HG03575 (cell line): ENCODE results near the gene PSAT1.

Source experiments
- ATAC-seq: cut with Tn5 transposase; IDR thresholded peaks from one replicate; pipeline ENCODE4 v1.9.1; 2021; ENCODE audit not compliant: unreplicated experiment, insufficient number of reproducible peaks, low FRiP score; ENCODE audit errors: extremely low read depth

Gene PSAT1

DNA sequence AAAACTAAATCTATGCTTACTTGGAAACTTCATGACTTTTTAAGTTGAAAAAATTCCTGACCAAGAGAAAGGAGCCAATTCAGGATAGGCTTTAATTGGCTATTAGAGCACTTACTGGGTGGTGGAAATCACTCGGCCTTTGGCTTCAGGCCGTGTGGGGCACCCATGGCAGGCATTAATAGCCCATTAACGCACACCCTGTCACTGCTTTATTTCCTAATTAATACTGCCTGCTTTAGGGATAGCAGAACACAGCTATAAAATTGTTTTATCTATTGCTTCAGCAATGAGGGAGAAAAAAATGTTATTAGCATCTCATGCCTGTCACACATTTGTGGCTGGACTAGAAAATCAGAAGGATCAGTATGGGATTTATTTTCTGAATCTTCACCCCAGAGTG, 58.1 kb downstream of the PSAT1 start:
- ATAC-seq: no peak

GRCh38 chr9:78356634-78357033, 59.7 kb downstream of the PSAT1 start:
- no peak for ATAC-seq

GRCh38 chr9:78357165-78357873, 60.4 kb downstream of the PSAT1 start:
- ATAC-seq: no peak

DNA sequence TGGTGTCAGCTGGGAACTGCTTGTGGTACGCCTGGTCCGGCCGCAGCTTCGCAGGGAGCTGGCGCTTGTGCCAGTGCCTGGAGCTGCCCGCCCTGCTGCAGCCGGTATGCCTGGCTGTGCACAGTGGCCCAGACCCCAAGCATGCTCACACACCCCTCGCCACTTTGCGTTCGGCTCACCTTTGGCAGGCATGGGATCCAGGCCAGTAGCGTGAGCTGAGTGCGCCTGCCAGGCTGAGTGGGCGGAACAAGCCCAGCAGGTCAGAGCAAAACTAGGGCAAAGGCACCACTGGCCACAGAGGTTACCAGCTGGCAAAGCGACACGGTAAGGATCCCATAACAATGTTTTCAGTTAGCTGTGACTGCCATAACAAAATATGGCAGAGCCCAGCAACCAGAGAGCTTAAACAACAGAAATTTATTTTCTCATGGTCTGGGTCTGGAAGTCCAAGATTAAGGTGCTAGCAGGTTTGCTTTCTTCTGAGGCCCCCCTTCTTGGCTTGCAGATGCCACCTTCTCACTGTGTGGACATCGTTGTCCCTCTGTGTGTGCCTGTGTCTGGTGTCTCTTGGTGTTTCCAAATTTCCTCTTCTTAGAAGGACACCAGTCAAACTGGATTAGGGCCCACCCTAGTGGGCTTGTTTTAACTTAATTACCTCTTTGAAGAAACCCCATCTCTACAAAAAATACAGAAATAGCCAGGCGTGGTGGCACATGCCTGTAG, 61.6 kb downstream of the PSAT1 start:
- no peak for ATAC-seq

GRCh38 chr9:78363221-78363620, 66.3 kb downstream of the PSAT1 start:
- ATAC-seq: no peak

GRCh38 chr9:78365748-78366697, 69.1 kb downstream of the PSAT1 start:
- ATAC-seq: no peak

- no peak for ATAC-seq
Measured at GRCh38 chr9:78366827-78367226, 69.9 kb downstream of the PSAT1 start.

GRCh38 chr9:78368236-78368635, 71.3 kb downstream of the PSAT1 start:
- ATAC-seq: no peak

GRCh38 chr9:78369639-78370219, 72.8 kb downstream of the PSAT1 start:
- no peak for ATAC-seq

- ATAC-seq: no peak
Measured at GRCh38 chr9:78370991-78371390, 74.1 kb downstream of the PSAT1 start.

DNA sequence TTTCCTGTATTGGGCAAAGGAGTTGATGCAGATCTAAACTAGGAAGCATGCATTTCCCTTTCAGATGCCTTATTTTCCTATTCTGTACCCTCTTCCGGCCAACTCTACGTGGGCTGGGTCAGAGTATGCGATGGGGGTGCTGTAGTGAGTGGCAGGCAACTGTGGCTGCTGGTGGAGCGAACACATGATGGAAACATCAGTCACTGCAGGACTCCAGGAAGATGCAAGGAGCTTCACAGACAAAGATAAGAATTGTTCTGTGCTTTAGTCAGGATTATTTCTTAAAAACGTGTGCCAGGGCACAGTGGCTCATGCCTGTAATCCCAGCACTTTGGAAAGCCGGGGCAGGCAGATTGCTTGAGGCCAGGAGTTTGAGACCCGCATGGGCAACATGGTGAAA, 75.1 kb downstream of the PSAT1 start:
- no peak for ATAC-seq
